B cell (primary cell): ENCODE measurements around the gene DISP2. TPM values are rescaled to one million over a fixed set of nuclear protein-coding genes. Genes with fewer than 3 reads are reported as not detected.
A peak's percentile ranks its signal among the peaks of the same experiment; 100 is the strongest.

Experiments used
- ATAC-seq: fragments of 200-7000 bp; cut with Tn5 transposase; one replicate; pipeline ENCODE4 v1.10.0; 2021; ENCODE audit warnings: low read depth, mild to moderate bottlenecking, moderate number of reproducible peaks, moderate library complexity
- CTCF ChIA-PET: fragments of 350-600 bp; sonication (Branson Sonifier 250); formaldehyde crosslinking; loops from one replicate; lab custom pipeline; 2021; ENCODE audit warnings: antibody characterized with exemption, inconsistent platforms; lab: Charles Lee
- POLR2A ChIA-PET: fragments of 350-600 bp; sonication (Branson Sonifier 250); formaldehyde crosslinking; loops from one replicate; lab custom pipeline; 2021; ENCODE audit warnings: antibody characterized with exemption; lab: Charles Lee
- DNase-seq: peaks from one replicate; pipeline ENCODE4 v3.0.0; 2013
- H2AFZ ChIP-seq: 2 replicates; pipeline ENCODE4 v1.6.1; 2012; ENCODE audit warnings: mild to moderate bottlenecking, low read depth, low read length; ENCODE audit not compliant: insufficient read depth, poor library complexity, severe bottlenecking
- H3K27ac ChIP-seq, 2 donors: 1 replicate in 1 of 2; 2 replicates in 1 of 2; pipeline ENCODE4 v1.5.1; 2012 to 2013; ENCODE audit warnings: low read length in 2 of 2, mild to moderate bottlenecking in 2 of 2, moderate library complexity in 1 of 2
- H3K27me3 ChIP-seq, 4 experiments: fragments of 200-600 bp in 1 of 4; sonication (generic) in 1 of 4; replicated peaks in 1 of 4; 1 replicate in 2 of 4; 2 replicates in 2 of 4; pipeline versions ENCODE4 v1.6.1 to v1.7.0; 2013 to 2016; ENCODE audit warnings: low read length in 3 of 4, mild to moderate bottlenecking in 2 of 4, mixed read lengths in 1 of 4, moderate library complexity in 1 of 4; ENCODE audit not compliant: insufficient read depth in 4 of 4, control insufficient read depth in 3 of 4; ENCODE audit errors: control extremely low read depth in 1 of 4
- H3K36me3 ChIP-seq, 2 experiments: replicated peaks in 1 of 2; 1 replicate in 1 of 2; 2 replicates in 1 of 2; pipeline versions ENCODE4 v1.6.1 to v1.7.1; 2013; ENCODE audit warnings: low read length in 1 of 2; ENCODE audit not compliant: insufficient read depth in 2 of 2, control insufficient read depth in 1 of 2; ENCODE audit errors: control extremely low read depth in 1 of 2, extremely low read depth in 1 of 2
- H3K4me1 ChIP-seq, 2 donors: fragments of 200-600 bp in 1 of 2; sonication (generic) in 1 of 2; 1 replicate in 1 of 2; 2 replicates in 1 of 2; pipeline versions ENCODE4 v1.5.1 to v1.6.1; 2013 to 2017; ENCODE audit warnings: low read length in 2 of 2; ENCODE audit not compliant: control insufficient read depth in 2 of 2, insufficient read depth in 2 of 2
- H3K4me2 ChIP-seq: replicated peaks from 2 replicates; pipeline ENCODE3; 2012; ENCODE audit warnings: mild to moderate bottlenecking, low read depth, low read length; ENCODE audit not compliant: poor library complexity, severe bottlenecking
- H3K4me3 ChIP-seq, 5 experiments: fragments of 200-600 bp in 1 of 5; sonication (generic) in 1 of 5; 1 replicate in 3 of 5; 2 replicates in 2 of 5; pipeline versions ENCODE4 v1.5.1 to v1.7.0; 2011 to 2016; ENCODE audit warnings: low read length in 4 of 5, mild to moderate bottlenecking in 4 of 5, low read depth in 2 of 5, control low read depth in 1 of 5, moderate library complexity in 1 of 5; ENCODE audit not compliant: insufficient read depth in 1 of 5; ENCODE audit errors: control extremely low read depth in 1 of 5, extremely low read depth in 1 of 5
- H3K79me2 ChIP-seq: fragments of 200-600 bp; sonication (generic); one replicate; pipeline ENCODE4 v1.6.0; 2016; ENCODE audit warnings: low read length; ENCODE audit not compliant: control insufficient read depth, insufficient read depth
- H3K9ac ChIP-seq: fragments of 200-600 bp; sonication (generic); 2 replicates; pipeline ENCODE4 v1.6.1; 2017; ENCODE audit warnings: mild to moderate bottlenecking, low read length, moderate library complexity
- H3K9me3 ChIP-seq, 3 donors: one replicate each; pipeline versions ENCODE4 v1.6.1 to v1.7.1; 2013; ENCODE audit warnings: low read length in 2 of 3; ENCODE audit not compliant: control insufficient read depth in 2 of 3, insufficient read depth in 1 of 3; ENCODE audit errors: control extremely low read depth in 1 of 3
- H4K20me1 ChIP-seq: 2 replicates; pipeline ENCODE4 v1.6.0; 2012; ENCODE audit warnings: mild to moderate bottlenecking, low read length; ENCODE audit not compliant: insufficient read depth, control insufficient read depth, poor library complexity, severe bottlenecking
- H3K27ac Mint-ChIP-seq: one replicate; pipeline ENCODE4 v1.8.0; 2021; ENCODE audit warnings: mixed read lengths
- H3K27me3 Mint-ChIP-seq: one replicate; pipeline ENCODE4 v1.8.0; 2021; ENCODE audit warnings: mixed read lengths
- H3K4me1 Mint-ChIP-seq: one replicate; pipeline ENCODE4 v1.8.0; 2021; ENCODE audit warnings: mixed read lengths
- H3K4me3 Mint-ChIP-seq: one replicate; pipeline ENCODE4 v1.8.0; 2021; ENCODE audit warnings: mixed read lengths
- H3K9me3 Mint-ChIP-seq: one replicate; pipeline ENCODE4 v1.8.0; 2022; ENCODE audit warnings: mixed read lengths; ENCODE audit not compliant: insufficient read depth
- CTCF ChIP-seq: fragments of 200-600 bp; IDR thresholded peaks from one replicate; pipeline ENCODE4 v1.8.0; 2022; ENCODE audit warnings: antibody characterized with exemption, mild to moderate bottlenecking
- EZH2 ChIP-seq: IDR thresholded peaks from 2 replicates; pipeline ENCODE4 v1.6.1; 2012; ENCODE audit warnings: borderline replicate concordance, low read depth, mild to moderate bottlenecking, moderate library complexity, low read length; ENCODE audit not compliant: insufficient read depth, poor library complexity, severe bottlenecking
- WGBS: methylation state at CpG from one replicate; pipeline ENCODE4 v1.1.5; 2013; ENCODE audit warnings: missing lambda C conversion rate; ENCODE audit not compliant: insufficient coverage; 5-methylcytosine and 5-hydroxymethylcytosine counted together
- intact Hi-C: fragments of 100-400 bp; cut with micrococcal nuclease; formaldehyde crosslinking; loops from one replicate; pipeline ENCODE4 v1.10.0; 2022
- polyA plus RNA-seq: library from polyadenylated mRNA; depleted of rRNA; stranded (reverse); fragments of >200 nt; gene quantifications from 2 replicates; pipeline ENCODE4 v1.2.3, GENCODE V29; 2012
- total RNA-seq, 2 donors: library from RNA; stranded (reverse); fragments of 120-200 nt in 1 of 2; gene quantifications; 1 replicate in 1 of 2; 2 replicates in 1 of 2; pipeline versions ENCODE4 v1.2.3 to v1.2.4, GENCODE V29; 2013 to 2022

Gene DISP2
- total and polyA plus RNA-seq, 2 donors (not counting 1 experiment from before 2014, with no cell fraction given): 0.13 to 0.71 TPM

- H3K4me1 Mint-ChIP-seq: peaks cover 22% of the 10 kb centered on the region
- Histone ChIP-seq H3K9ac (peak overlapping the region; percentile 64), H3K4me3 (peak overlapping the region in 4 of 5 experiments; percentile 44 to 62 (median 58)), H4K20me1 (peaks cover 25% of the 10 kb centered on the region), H3K9me3 (no peaks in the 10 kb centered on the region), H3K36me3 (peaks cover 0 to 4% of the 10 kb centered on the region in 2 experiments), H3K4me2 (peak overlapping the region; percentile 93), H2AFZ (peak overlapping the region; percentile 95), H3K79me2 (peaks cover 35% of the 10 kb centered on the region), H3K27me3 (no peaks in the 10 kb centered on the region), H3K27ac (peak overlapping the region in 1 of 2 donors; percentile 42), H3K4me1 (peaks cover 14 to 26% of the 10 kb centered on the region in 2 donors)
- ChIA-PET CTCF (interaction anchor here (0.5 to 6.4 kb wide), 12 partner anchors 17 to 294 kb away, joined by 3 to 56 read pairs (median 5); partner anchors contain the start of genes CCDC9B and IVD), POLR2A (interaction anchor here (0.6 to 1.0 kb wide), 2 partner anchors 39 to 48 kb away, joined by 3 read pairs; partner anchors contain the start of gene IVD)
- intact Hi-C loops: no loop called here
- no peaks in the 10 kb centered on the region for H3K9me3 Mint-ChIP-seq
- no peaks in the 10 kb centered on the region for H3K27me3 Mint-ChIP-seq
- peak overlapping the region; percentile 83 for H3K27ac Mint-ChIP-seq
- H3K4me3 Mint-ChIP-seq: peak overlapping the region; percentile 86
- no peak for TF ChIP-seq CTCF
- TF ChIP-seq EZH2: no peak
- no peak for DNase-seq
- no peak for ATAC-seq
- over 99% methylated on average over 13 of the region's 14 CpGs for WGBS
Observed at GRCh38 chr15:40366457-40367370, 8.7 kb downstream of the DISP2 start.
